SK-N-MC (cell line): ENCODE results near the gene KRT2.

Source experiments
- DNase-seq: peaks from one replicate; pipeline ENCODE4 v3.0.0-alpha.2; 2011; ENCODE audit warnings: low read depth, low spot score
- H3K27ac ChIP-seq: fragments of 200-600 bp; sonication (generic); 2 replicates; pipeline ENCODE4 v1.5.1; 2016; ENCODE audit warnings: mixed run types
- H3K36me3 ChIP-seq: fragments of 200-600 bp; sonication (generic); 2 replicates; pipeline ENCODE4 v1.6.1; 2017; ENCODE audit warnings: antibody characterized with exemption, low read length, mixed read lengths; ENCODE audit not compliant: insufficient read depth
- H3K4me3 ChIP-seq: fragments of 200-600 bp; sonication (generic); 2 replicates; pipeline ENCODE4 v1.5.1; 2016
- H3K9ac ChIP-seq: fragments of 200-600 bp; sonication (generic); 2 replicates; pipeline ENCODE4 v1.8.0; 2017; ENCODE audit warnings: mixed run types, mixed read lengths; ENCODE audit not compliant: insufficient read length
- H3K9me3 ChIP-seq: fragments of 200-600 bp; sonication (generic); 2 replicates; pipeline ENCODE4 v1.6.1; 2017; ENCODE audit warnings: low read depth, mild to moderate bottlenecking, antibody characterized with exemption, low read length, moderate library complexity, mixed read lengths
- EZH2 ChIP-seq: fragments of 200-600 bp; sonication (generic); IDR thresholded peaks from one replicate; pipeline ENCODE4 v1.6.1; 2017; ENCODE audit warnings: antibody characterized with exemption
- FOXP2 ChIP-seq: optimal IDR thresholded peaks from 2 replicates; pipeline ENCODE3; 2011; ENCODE audit warnings: mild to moderate bottlenecking, moderate library complexity; ENCODE audit not compliant: insufficient read depth; ENCODE audit errors: extremely low read length, control extremely low read depth
- POLR2AphosphoS5 ChIP-seq: IDR thresholded peaks from 2 replicates; pipeline ENCODE4 v1.6.1; 2012; ENCODE audit warnings: mild to moderate bottlenecking, low read depth, low read length, borderline replicate concordance

The KRT2 gene

GRCh38 chr12:52651726-52652261 lies at the start of gene KRT2:
KRT2 (minus strand) TSS chr12:52652211; CDS start chr12:52652142, 69 bp downstream.
- no peak for DNase-seq
- Histone ChIP-seq H3K27ac (no peak within 1 kb of the TSS), H3K9me3 (no peaks in the 10 kb centered on the region), H3K36me3 (no peaks in the 10 kb centered on the region), H3K4me3 (no peak within 1 kb of the TSS), H3K9ac (no peak within 1 kb of the TSS)
- TF ChIP-seq POLR2AphosphoS5, result no peak
- no peak for TF ChIP-seq EZH2
- TF ChIP-seq FOXP2, result no peak

GRCh38 chr12:52701281-52701680 lies 49.3 kb upstream of the KRT2 start:
- TF ChIP-seq EZH2 (no peak), POLR2AphosphoS5 (no peak), FOXP2 (no peak)
- no peak overlapping the region for H3K27ac ChIP-seq
- no peaks in the 10 kb centered on the region for H3K9me3 ChIP-seq
- H3K4me3 ChIP-seq, result no peak overlapping the region
- H3K36me3 ChIP-seq, result no peaks in the 10 kb centered on the region
- DNase-seq, result no peak
- H3K9ac ChIP-seq, result no peak overlapping the region

- Histone ChIP-seq H3K4me3 (no peak overlapping the region), H3K9me3 (no peaks in the 10 kb centered on the region), H3K27ac (no peak overlapping the region), H3K9ac (no peak overlapping the region), H3K36me3 (no peaks in the 10 kb centered on the region)
- no peak for DNase-seq
- TF ChIP-seq EZH2, result no peak
- no peak for TF ChIP-seq FOXP2
- TF ChIP-seq POLR2AphosphoS5, result no peak
These were observed 47.9 kb upstream of the KRT2 start for GRCh38 chr12:52699960-52700359.

DNA sequence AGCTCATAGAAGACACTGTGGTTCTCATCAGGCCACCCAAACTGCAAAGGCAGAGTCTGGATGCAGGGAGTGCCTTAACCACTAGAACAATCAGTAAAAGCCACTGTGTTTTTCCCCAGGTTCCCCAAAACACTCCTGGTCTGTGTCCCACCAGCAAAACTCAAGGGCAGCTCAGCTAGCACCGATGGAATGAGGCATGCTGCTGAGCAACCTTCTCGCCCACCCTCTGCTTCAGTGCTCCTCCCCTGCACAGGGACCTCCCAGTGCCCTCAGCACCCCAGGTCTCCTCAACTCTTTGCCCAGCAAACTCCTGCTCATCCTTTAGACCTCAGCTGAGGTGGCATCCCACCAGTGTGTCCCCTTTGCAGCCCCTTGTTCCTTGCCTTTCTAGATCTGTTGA lies 47.4 kb upstream of the KRT2 start:
- no peak overlapping the region for H3K9ac ChIP-seq
- H3K9me3 ChIP-seq, result no peaks in the 10 kb centered on the region
- DNase-seq, result no peak
- no peak overlapping the region for H3K4me3 ChIP-seq
- no peaks in the 10 kb centered on the region for H3K36me3 ChIP-seq
- H3K27ac ChIP-seq, result no peak overlapping the region
- TF ChIP-seq POLR2AphosphoS5 (no peak), FOXP2 (no peak), EZH2 (no peak)

DNA sequence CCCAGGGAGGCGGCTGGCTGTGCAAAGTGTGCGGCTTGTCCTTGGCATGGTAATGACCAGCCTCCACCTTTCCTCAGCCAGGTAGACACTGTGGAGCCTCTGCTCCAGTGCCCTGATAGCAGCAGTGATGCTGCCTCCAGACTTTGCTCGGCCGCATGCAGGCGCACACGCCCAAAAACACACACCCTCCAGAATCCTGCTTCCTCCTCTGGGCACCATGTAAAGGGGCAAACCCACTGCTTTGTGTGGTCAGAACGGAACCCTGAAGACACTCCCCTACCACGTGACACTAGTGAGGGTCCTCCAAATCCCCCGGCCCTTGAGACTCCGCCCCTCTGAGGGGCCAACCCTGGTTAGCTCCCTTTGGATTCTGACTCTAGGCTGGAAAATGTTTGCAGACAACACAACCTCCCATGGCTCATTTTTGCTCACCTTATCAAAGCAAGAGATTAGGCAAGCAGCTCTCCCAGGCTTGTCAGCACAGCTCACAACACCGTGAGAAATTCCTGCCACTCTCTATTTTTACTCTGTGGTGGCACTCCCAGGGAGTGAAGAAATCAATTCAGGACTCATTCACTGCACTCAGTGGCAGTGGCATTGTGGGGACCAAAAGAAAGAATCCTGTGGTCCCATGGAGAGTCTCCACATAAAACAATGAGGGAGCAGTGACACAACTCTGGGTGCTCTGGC lies 46.8 kb upstream of the KRT2 start:
- no peak overlapping the region for H3K27ac ChIP-seq
- no peak for TF ChIP-seq EZH2
- no peak for TF ChIP-seq FOXP2
- no peak for TF ChIP-seq POLR2AphosphoS5
- H3K9me3 ChIP-seq, result no peaks in the 10 kb centered on the region
- no peaks in the 10 kb centered on the region for H3K36me3 ChIP-seq
- H3K4me3 ChIP-seq, result no peak overlapping the region
- no peak overlapping the region for H3K9ac ChIP-seq
- DNase-seq, result no peak

DNA sequence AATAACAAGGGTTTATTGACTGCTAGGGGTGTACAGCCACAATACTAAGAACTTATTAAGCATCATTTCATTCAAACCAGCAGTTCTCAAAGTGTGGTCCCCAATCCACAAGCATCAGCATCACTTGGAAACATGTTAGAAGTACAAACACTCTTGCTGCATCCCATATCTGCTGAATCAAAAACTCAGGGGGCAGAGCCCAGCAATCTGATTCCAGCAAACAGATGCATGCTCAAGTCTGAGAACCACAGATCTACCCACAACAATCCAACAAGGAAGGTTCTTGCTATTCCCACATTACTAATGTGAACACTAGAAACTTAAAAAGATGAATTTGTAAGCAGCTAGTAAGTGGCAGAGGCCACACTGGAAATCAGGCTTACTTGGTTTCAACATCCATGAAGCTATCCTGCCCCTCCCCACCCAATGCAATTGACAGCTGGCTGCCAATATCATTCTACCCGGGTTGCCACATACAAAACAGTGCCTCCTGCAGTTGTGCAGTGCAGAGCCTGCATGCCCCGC lies 45.1 kb upstream of the KRT2 start:
- no peak overlapping the region for H3K27ac ChIP-seq
- H3K36me3 ChIP-seq, result no peaks in the 10 kb centered on the region
- no peak for TF ChIP-seq EZH2
- TF ChIP-seq FOXP2, result no peak
- no peak for TF ChIP-seq POLR2AphosphoS5
- no peaks in the 10 kb centered on the region for H3K9me3 ChIP-seq
- no peak overlapping the region for H3K4me3 ChIP-seq
- DNase-seq, result no peak
- H3K9ac ChIP-seq, result no peak overlapping the region

DNA sequence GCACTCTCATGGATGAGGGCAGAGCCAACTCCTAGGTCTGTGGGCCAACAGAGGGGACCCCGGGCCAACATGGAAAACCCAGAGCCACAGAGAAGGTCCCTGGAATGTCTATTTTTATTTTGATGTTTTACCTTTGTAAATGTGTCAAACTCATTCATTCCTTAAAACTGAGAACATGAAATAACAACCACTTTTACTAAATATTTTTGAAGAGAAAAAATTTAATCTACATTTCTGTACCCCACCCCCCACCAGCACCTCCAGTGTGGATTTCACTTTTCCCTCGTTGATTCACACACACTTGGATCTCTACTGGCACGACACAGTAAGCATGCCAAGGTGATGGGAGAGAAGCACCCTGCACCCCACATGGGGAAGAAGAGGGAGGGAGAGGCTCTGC lies 44.6 kb upstream of the KRT2 start:
- no peak overlapping the region for H3K9ac ChIP-seq
- H3K27ac ChIP-seq, result no peak overlapping the region
- no peaks in the 10 kb centered on the region for H3K9me3 ChIP-seq
- H3K4me3 ChIP-seq, result no peak overlapping the region
- no peaks in the 10 kb centered on the region for H3K36me3 ChIP-seq
- TF ChIP-seq FOXP2 (no peak), EZH2 (no peak), POLR2AphosphoS5 (no peak)
- no peak for DNase-seq

GRCh38 chr12:52695039-52695438 lies 43.0 kb upstream of the KRT2 start:
- DNase-seq, result no peak
- H3K27ac ChIP-seq, result no peak overlapping the region
- TF ChIP-seq EZH2 (no peak), FOXP2 (no peak), POLR2AphosphoS5 (no peak)
- H3K4me3 ChIP-seq, result no peak overlapping the region
- no peaks in the 10 kb centered on the region for H3K36me3 ChIP-seq
- no peaks in the 10 kb centered on the region for H3K9me3 ChIP-seq
- H3K9ac ChIP-seq, result no peak overlapping the region
